ENCODE results near the gene SCUBE1. TPM values are rescaled to one million over a fixed set of nuclear protein-coding genes. Genes with fewer than 3 reads are reported as not detected.

The SCUBE1 gene
- total and polyA plus RNA-seq, 2 of the 4 experiments (the other 2 are of a cell fraction) = not detected

DNA sequence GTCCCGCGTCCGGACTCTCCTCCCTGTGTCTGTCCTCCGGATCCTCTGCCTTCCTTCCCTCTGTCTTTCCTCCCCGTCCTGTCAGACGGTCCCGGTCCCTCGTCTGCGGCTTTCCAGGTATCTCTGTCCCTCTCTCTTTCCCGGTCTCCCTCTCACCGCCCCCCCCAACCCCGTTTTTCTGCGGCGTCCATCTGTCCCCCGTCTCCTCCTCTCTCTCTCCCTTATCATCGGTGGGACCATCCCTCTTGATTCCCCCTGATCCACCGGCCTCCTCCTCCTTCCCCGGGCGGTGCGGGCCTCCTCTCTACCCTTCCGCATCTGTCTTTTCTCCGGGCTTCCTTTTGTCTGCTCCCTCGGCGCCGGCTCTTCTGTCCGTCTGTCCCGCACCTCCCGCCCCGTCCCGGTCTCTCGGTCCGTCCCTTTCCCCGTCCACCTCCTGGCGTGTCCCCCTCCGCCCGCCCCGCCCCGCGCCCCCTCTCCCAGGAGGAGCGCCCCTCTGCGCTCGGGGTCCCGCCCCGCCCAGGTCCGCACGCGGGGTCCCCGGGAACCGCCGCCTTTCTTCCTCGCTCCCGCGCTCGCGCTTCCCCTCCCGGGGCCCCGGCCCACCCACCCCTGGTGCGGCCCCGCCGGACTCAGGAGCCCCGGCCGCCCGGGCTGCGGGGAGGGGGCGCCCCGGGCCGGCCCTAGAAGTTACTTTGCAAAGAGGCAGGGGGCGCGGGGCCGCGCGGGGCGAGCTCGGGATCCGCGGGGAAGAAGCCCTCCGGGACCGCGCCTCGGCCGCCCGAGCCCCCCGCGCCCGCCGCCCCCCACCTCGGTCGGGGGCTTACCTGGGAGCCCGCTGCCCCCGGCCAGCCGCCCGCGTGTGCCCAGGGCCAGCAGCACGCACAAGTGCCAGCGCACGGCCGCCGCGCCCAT is 568 bp downstream of the SCUBE1 start:
- Histone ChIP-seq H4K8ac (ENCODE audit: low read depth in 2 of 2, low read length in 2 of 2) (no peak overlapping the region), H3K9me1 (ENCODE audit: insufficient read depth, low read length) (no peaks in the 10 kb centered on the region), H2BK15ac (ENCODE audit: low read depth, low read length) (no peak overlapping the region), H2BK5ac (ENCODE audit: low read depth, low read length, poor library complexity, severe bottlenecking) (no peak overlapping the region), H2AFZ (replicated peaks; ENCODE audit: low read length, poor library complexity) (no peak overlapping the region), H3K4me1 (ENCODE audit: control insufficient read depth, insufficient read depth, low read length) (no peaks in the 10 kb centered on the region), H4K91ac (ENCODE audit: insufficient read depth, low read depth, low read length) (no peak overlapping the region), H3K23ac (ENCODE audit: low read depth, low read length) (no peak overlapping the region), H2AK5ac (ENCODE audit: low read depth, low read length) (no peak overlapping the region), H3K4ac (ENCODE audit: low read depth, low read length) (no peak overlapping the region), H3K18ac (ENCODE audit: low read depth, low read length) (no peak overlapping the region), H4K20me1 (ENCODE audit: insufficient read depth, low read length) (no peaks in the 10 kb centered on the region), H3K79me1 (ENCODE audit: low read depth in 1 of 2, low read length in 2 of 2) (no peaks in the 10 kb centered on the region), H2AK9ac (replicated peaks; ENCODE audit: low read depth, low read length, poor library complexity) (no peak overlapping the region), H3K56ac (ENCODE audit: extremely low read depth, insufficient read depth, low read length) (no peak overlapping the region), H3K4me2 (ENCODE audit: low read depth, low read length) (no peak overlapping the region; the same call in 1 of the 2 replicates), H3K9ac (ENCODE audit: low read depth, low read length) (no peak overlapping the region), H3K14ac (replicated peaks; ENCODE audit: low read depth, low read length) (no peak overlapping the region), H3K9me3 (ENCODE audit: control insufficient read depth, insufficient read depth, low read length) (no peaks in the 10 kb centered on the region), H3K27me3 (ENCODE audit: control insufficient read depth, insufficient read depth, low read length) (peaks cover 64% of the 10 kb centered on the region), H2BK20ac (ENCODE audit: low read depth, low read length) (no peak overlapping the region), H4K5ac (ENCODE audit: low read depth, low read length) (no peak overlapping the region), H3K36me3 (ENCODE audit: control insufficient read depth, insufficient read depth, low read length) (no peaks in the 10 kb centered on the region), H2BK120ac (ENCODE audit: low read depth, low read length) (no peak overlapping the region), H3K4me3 (ENCODE audit: insufficient read depth, low read depth, low read length) (no peak overlapping the region), H3K27ac (ENCODE audit: insufficient read depth, low read length) (no peak overlapping the region)
- WGBS, 2 experiments (ENCODE audit: extremely low coverage in 2 of 2, insufficient read length in 1 of 2) = 2% methylated on average over 30 of the region's 99 CpGs; no CpG with 5 or more reads in 1 of the 2 experiments
- no peak for DNase-seq
- ATAC-seq (ENCODE audit: low read depth) = no peak
- in situ Hi-C loops (cut with MboI; ENCODE audit: low sequenced_read_pairs) = loop anchor here (10.0 kb wide), 1 partner anchor 68 kb away; no protein-coding TSS in a partner anchor
- ChIA-PET CTCF (no interaction called here), POLR2A (ENCODE audit: unreplicated experiment) (no interaction called here)
- intact Hi-C loops (cut with micrococcal nuclease) = no loop called here
- dilution Hi-C loops (cut with HindIII; ENCODE audit: low sequenced_read_pairs, unreplicated experiment) = no loop called here
- BruUV-seq (replicated peaks) = no TSS peak
- no peak for TF ChIP-seq FOS (IDR thresholded peaks at IDR 0.05; ENCODE audit: low read depth, low read length)
- TF ChIP-seq CHD1 (IDR thresholded peaks at IDR 0.05; ENCODE audit: low read depth, low read length) = no peak
- TF ChIP-seq RCOR1 (IDR thresholded peaks at IDR 0.05; ENCODE audit: insufficient replicate concordance, low read length) = no peak
- no peak for TF ChIP-seq SMC3 (IDR thresholded peaks at IDR 0.05; ENCODE audit: low read depth, low read length)
- TF ChIP-seq RAD21 (IDR thresholded peaks at IDR 0.05; ENCODE audit: low read length) = no peak
- no peak for TF ChIP-seq NFE2L2 (IDR thresholded peaks at IDR 0.05; ENCODE audit: low read depth, low read length)
- TF ChIP-seq MAZ (IDR thresholded peaks at IDR 0.05; ENCODE audit: borderline replicate concordance, low read depth, low read length) = no peak
- no peak for TF ChIP-seq CEBPB (IDR thresholded peaks at IDR 0.05; ENCODE audit: low read depth, low read length)
- no peak for TF ChIP-seq POLR2A (IDR thresholded peaks at IDR 0.05; ENCODE audit: low read depth, low read length)
- TF ChIP-seq, protein P1, sequence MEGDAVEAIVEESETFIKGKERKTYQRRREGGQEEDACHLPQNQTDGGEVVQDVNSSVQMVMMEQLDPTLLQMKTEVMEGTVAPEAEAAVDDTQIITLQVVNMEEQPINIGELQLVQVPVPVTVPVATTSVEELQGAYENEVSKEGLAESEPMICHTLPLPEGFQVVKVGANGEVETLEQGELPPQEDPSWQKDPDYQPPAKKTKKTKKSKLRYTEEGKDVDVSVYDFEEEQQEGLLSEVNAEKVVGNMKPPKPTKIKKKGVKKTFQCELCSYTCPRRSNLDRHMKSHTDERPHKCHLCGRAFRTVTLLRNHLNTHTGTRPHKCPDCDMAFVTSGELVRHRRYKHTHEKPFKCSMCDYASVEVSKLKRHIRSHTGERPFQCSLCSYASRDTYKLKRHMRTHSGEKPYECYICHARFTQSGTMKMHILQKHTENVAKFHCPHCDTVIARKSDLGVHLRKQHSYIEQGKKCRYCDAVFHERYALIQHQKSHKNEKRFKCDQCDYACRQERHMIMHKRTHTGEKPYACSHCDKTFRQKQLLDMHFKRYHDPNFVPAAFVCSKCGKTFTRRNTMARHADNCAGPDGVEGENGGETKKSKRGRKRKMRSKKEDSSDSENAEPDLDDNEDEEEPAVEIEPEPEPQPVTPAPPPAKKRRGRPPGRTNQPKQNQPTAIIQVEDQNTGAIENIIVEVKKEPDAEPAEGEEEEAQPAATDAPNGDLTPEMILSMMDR (conservative IDR thresholded peaks at IDR 0.05; ENCODE audit: low read depth, low read length) = no peak
- no peak for TF ChIP-seq MXI1 (IDR thresholded peaks at IDR 0.05; ENCODE audit: borderline replicate concordance, low read depth, low read length)
- no peak for TF ChIP-seq MAFK (IDR thresholded peaks at IDR 0.05; ENCODE audit: low read depth, low read length)
- no peak for TF ChIP-seq BHLHE40 (IDR thresholded peaks at IDR 0.05; ENCODE audit: low read depth, low read length)
- TF ChIP-seq, protein P2, sequence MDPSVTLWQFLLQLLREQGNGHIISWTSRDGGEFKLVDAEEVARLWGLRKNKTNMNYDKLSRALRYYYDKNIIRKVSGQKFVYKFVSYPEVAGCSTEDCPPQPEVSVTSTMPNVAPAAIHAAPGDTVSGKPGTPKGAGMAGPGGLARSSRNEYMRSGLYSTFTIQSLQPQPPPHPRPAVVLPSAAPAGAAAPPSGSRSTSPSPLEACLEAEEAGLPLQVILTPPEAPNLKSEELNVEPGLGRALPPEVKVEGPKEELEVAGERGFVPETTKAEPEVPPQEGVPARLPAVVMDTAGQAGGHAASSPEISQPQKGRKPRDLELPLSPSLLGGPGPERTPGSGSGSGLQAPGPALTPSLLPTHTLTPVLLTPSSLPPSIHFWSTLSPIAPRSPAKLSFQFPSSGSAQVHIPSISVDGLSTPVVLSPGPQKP (IDR thresholded peaks at IDR 0.05; ENCODE audit: borderline replicate concordance, low read depth, low read length) = no peak
- TF ChIP-seq RFX5 (IDR thresholded peaks at IDR 0.05; ENCODE audit: low read depth, low read length) = no peak

Measured in IMR-90 (cell line).